ENCODE data around the gene ELF3.
"Not testable (repeated sequence)": the region's sequence is repeated elsewhere in the genome, so short reads cannot be mapped to it uniquely, and the experiment has no call there.

Gene ELF3

DNA sequence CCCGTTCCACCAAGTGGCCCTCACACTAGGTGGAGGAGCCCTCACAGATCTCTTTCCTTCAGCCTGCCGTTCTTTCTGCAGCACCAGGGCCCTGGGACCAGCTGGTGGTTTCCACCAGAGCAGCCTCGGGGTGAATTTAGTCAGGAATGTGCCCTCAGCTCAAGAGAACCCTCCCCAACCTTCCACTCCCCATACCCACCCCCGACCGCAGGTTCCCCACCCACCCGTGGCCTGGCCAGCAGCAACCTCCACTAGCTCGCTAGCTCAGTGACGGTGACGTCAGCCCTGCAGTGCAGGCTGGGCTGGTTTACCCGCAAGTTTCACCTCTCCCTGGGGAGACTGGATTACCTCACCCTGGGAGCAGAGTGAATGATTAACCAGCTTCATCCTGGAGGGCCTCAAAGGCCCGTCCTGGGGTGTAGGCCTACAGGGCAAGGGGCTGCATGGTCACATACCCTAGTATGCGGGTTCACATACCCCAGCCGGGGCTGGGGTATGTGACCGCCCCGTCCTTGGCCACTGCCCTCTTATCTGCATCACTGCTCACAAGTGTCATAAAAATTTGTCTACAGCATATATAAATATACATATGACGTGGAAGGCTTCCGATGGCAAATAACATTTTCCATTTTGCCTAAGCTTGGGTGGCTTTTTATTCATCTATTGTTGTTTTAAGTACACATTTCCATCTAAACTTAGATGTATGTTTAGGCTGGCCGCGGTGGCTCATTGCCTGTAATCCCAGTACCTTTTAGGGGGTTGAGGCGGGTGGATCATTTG, 24.5 kb downstream of the ELF3 start:
- DNase-seq (ENCODE audit: low read depth in 2 of 2) = no peak

DNA sequence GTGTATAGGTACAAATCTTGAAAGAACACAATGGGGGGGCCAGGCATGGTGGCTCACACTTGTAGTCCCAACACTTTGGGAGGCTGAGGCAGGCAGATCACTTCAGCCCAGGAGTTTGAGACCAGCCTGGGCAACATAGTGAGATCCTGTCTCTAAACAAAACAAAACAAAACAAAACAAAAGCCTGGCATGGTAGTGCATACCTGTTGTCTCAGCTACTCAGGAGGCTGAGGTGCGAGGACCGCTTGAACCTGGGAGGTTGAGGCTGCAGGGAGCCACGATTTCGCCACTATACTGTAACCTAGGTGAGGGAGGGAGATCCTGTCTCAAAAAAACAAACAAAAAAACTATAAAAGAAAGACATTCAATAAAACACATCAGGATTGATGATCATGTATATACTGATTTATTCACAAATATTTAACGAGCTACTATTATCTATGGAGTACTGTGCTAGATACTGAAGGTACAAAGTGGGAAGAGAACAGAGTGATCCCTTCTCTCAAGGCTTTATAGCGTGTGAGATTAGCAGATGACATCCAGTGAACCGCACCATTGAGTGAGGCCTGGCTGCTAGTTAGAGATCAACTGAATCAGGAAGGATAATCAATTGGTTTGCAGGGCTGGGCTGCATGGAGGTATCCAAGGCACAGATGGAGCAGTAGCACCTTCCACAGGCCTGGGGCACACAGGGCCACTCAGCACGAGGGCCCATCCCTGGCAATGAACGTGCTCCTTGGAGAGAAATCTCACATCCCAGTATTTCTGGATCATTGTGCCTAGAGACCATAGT, 26.4 kb downstream of the ELF3 start:
- DNase-seq (ENCODE audit: low read depth in 2 of 2) = no peak

DNA sequence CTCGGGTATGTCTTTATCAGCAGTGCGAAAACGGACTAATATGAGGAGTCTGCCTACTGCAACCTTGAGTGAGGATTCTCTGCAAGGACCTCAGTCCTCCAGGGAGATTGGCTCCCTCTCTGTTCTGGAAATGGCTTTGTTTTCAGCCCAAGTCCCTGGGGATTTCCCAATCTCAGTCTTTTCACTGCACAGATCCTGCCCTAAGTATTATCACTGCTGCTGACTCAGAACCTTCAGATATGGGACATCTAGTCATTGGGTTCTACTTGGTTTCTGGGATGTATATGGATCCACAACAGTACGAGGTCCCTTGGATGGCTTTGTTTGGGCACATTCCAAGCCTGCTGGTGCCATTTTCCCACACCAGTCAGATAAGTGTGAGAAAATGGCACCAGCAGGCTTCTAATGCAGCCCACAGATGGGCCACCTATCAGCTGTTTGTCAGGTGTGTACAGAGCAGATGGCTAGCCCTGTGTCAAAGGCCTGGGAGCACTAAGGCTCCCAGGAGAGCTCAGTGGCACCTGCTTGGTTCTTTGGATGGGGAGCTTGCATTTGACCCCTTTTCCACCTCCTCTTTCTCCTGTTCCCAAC, 27.4 kb downstream of the ELF3 start:
- no peak for DNase-seq (ENCODE audit: low read depth in 2 of 2)

DNA sequence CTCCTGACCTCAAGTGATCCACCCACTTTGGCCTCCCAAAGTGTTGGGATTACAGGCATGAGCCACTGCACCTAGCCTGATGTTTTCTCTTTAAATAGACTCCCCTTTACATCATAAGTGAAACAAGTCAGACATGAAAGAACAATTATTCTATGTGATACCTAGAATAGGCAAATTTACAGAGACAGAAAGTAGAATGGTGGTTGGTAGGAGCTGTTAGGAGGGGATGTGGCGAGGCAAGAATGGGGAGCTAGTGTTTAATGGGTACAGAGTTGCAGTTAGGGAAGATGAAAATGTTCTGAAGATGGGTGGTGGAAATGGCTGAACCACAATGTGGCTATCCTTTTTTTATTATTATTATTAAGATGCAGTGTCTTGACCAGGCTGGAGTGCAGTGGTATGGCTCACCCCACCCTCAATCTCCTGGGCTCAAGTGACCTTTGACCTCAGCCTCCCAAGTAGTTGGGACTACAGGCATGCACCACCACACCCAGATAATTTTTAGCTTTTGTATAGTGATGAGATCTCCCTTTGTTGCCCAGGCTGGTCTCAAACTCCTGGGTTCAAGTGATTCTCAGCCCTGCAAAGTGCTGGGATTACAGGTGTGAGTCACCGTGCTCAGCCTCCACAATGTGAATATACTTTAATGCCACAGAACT, 28.4 kb downstream of the ELF3 start:
- no peak for DNase-seq (ENCODE audit: low read depth in 2 of 2)

DNA sequence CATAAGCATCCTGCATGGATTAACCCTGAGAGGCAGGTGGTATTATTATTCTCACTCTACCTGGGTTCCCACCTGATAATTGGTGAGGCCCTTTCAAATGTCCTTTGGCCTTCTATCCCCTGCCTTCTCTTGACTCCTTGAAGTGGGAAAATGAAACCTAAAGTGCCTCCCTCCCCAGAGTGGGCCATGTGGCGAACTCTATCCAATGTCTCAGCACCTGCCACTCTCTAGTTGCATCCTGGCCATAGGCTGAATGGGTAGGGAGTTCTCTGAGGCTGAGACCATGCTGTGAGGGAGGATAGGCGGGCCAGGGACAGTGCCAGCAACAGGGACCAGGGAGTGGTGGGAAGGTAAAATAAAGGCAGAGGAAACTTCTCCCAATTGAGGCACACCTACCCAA, 35.3 kb downstream of the ELF3 start:
- no peak for DNase-seq (ENCODE audit: low read depth in 2 of 2)

DNA sequence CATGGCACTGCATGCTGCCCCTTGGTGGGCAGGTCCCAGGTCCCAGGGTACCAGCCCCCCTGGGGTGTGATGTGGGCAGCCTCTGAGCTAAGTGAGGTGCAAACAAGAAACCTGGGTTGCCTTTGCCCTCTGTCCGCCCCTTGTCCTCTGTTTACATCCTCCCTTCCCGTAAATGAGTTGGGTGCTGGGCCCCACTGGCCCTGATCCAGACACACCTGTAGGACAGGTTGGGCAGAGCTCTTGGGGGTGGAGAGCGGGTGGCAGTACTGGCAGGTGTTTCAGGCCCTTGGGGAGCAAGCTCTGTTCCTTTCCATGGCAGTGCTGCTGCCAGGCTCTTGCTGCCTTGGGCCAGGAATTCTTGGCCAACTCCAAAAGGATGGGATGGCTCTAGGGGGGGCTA, 35.8 kb downstream of the ELF3 start:
- no peak for DNase-seq (ENCODE audit: low read depth in 2 of 2)

DNA sequence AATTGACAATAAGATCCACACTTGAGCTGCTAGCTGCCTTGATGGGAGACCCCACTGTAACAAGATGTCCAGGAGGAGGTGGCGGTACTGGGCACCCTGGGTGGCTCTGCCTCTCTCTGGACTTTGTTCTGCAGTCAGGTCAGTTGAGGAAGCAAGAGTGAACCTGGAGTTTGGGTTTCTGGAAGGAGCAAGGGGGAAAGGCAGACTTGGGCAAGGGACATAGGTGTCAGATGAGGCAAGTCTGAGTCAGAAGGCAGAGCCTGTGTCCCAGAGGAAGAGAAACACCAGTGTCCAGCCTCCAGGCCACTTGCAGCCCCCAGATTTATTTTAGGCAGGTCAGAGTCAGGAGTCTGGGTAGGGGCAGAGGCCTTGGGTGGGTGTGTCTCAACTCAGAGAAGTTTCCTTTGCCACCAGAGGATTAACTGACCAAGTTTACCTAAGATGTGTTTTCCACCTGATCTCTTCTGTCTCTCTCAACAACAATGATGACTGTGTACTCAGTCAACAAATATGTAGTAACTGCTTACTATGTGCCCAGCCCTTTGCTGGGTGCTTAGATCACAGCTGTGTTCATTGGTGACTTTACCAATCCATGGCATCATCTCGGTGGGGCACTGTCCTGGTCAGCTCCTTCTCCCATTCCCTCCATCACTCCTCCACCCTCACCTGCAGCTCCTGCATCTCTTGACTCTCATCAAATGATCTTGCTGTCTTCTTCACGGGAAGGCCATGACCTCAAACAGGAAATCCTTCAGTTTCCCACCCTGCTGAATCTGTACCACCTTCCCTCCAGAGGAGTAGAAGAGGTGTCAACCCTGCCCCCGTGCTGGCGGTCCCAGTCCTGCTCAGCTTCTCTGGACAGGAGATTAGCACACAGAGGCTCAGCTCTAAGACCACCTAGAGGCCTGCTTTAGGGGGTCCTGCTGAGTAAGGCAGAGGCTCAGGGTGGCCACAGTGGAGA, 36.6 kb downstream of the ELF3 start:
- DNase-seq (ENCODE audit: low read depth in 2 of 2) = no peak

DNA sequence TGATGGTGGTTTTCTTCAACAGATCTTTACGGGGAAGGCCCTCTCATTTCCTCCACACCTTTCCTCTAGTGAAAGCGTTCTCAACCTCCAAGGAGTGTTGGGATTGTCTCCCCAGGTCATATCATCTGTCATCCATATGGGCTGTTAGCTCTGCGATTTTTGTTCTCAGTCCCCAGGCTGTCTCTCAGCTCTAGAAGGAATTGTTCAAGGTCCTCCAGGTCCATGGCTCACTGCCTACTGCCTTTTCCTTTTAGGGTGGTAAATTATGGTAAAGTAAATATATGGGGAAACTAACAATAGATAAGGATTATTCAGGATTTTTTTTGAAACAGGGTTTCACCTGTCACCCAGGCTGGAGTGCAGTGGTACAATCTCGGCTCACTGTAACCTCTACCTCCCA, 37.6 kb downstream of the ELF3 start:
- no peak for DNase-seq (ENCODE audit: low read depth in 2 of 2)

DNA sequence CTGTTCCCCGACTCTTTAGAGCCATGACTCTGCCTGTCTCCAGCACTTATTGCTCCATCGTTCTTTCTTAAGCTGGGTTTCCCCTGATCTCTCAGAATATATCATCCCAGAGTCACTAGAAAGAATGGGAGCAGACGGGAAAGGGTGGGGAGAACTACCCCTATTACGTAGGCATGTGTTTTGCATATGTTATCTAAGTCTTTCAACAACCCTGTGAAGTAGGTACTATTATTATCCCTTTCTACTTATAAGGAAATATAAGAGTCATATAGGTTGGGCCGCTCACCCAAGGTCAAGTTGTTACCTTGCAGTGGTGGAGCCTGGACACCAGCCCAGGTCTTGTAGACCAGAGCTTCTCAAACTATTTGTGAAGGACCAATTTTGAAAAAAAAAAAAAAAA, 38.7 kb downstream of the ELF3 start:
- DNase-seq (ENCODE audit: low read depth in 2 of 2) = no peak

DNA sequence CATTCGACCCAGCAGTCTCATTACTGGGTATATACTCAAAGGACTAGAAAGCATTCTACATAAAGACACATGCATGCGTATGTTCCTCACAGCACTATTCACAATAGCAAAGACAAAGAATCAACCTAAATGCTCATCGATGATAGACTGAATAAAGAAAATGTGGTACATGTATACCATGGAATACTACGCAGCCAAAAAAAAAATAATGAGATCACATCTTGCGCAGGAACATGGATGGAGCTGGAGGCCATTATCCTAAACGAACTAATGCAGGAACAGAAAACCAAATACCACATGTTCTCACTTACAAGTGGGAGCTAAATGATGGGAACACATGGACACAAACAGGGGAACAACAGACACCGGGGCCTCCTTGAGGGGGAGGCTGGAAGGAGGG, 43.7 kb downstream of the ELF3 start:
- DNase-seq (ENCODE audit: low read depth in 2 of 2) = no peak

DNA sequence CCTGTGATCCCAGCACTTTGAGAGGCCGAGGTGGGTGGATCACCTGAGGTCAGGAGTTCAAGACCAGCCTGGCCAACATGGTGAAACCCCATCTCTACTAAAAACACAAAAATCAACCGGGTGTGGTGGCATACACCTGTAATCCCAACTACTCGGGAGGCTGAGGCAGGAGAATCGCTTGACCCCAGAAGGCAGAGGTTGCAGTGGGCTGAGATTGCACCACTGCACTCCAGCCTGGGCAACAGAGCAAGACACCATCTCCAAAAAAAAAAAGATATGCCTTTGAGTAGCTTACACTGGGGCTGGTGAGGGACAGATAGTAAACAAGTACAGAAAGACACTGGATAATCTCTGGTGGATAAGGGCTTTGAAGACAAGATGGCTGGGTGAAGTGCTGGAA, 44.3 kb downstream of the ELF3 start:
- DNase-seq (ENCODE audit: low read depth in 2 of 2) = not testable (repeated sequence)

DNA sequence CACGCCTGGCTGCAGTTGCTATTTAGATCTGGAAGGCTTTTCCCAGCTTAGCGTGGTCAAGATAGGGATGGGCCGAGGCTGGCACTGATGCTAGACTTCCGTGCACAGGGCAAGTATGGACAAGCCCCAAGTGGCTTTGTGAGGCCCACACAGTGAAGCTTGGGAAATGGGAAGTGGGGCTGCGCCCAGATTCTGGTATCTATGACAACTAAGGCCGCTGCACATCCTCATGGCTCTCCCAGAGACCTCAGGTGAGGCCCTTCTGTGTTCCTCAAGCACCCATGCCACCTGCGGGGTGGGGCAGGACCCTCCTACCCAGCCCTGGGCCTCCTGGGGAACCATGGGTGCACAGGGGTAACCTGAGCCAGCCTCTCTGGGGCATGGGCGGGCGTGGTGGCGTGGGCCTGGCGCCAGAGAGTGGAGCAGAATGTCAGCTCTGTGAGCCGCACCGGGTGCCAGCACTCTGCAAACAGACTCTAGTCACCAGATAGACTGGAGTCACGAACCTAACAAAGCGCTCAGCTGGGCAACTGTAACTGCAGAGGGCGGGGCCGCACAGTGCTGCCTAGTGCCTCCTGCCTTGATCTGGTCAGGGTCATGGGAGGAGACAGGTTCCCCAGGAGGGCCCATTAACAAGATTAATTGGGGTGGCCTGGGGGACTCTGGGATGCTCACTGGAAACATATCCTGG, 46.4 kb downstream of the ELF3 start:
- no peak for DNase-seq (ENCODE audit: low read depth in 2 of 2)

DNA sequence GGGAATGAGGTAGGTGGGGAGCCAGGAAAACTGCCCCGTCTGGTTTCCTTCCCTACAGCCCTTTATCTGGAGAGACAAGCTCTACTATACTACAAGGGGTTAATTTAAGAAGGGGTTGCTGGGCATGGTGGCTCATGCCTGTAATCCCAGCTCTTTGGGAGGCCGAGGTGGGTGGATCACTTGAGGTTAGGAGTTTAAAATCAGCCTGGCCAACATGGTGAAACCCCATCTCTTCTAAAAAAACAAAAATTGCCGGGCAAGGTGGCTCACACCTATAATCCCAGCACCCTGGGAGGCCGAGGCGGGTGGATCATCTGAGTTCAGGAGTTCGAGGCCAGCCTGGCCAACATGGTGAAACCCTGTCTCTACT, 46.9 kb downstream of the ELF3 start:
- not testable (repeated sequence) for DNase-seq (ENCODE audit: low read depth in 2 of 2)

DNA sequence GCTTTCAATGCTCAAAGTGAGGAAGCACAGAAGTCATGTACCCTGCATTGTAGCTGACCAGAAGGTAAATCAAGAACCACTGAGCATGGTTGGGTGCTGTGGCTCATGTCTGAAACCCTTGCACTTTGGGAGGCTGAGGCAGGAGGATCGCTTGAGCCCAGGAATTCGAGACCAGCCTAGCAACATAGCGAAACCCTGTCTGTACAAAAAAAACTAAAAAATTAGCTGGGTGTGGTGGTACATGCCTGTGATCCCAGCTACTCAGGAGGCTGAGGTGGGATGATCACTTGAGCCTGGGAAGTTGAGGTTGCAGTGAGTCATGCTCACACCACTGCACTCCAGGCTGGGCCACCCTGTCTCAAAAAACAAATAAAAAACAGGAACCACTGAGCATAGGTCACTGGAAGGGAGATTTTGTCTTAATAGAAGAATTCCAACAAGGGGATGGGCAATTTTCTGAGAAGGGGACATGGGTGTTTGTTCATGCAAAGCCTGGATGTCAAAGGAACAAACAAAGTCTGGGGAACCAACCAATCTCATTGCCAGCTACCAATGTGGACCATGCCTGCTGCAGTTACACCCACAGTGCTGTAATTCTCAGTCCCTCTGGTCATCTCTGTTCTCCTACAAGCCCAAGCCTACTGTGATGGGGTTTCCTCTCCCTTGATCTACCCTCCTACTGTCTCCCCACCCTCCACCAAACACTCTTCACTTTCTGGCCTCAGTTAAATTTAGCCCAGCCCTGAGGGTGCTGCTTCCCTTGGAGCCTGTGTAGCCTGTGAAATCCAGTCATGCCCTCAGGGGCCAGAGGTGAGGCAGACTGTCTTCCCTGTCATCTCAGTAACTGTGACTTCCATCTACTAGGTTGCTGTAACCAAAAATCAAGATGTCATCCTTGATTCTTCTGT, 47.9 kb downstream of the ELF3 start:
- DNase-seq (ENCODE audit: low read depth in 2 of 2) = no peak

DNA sequence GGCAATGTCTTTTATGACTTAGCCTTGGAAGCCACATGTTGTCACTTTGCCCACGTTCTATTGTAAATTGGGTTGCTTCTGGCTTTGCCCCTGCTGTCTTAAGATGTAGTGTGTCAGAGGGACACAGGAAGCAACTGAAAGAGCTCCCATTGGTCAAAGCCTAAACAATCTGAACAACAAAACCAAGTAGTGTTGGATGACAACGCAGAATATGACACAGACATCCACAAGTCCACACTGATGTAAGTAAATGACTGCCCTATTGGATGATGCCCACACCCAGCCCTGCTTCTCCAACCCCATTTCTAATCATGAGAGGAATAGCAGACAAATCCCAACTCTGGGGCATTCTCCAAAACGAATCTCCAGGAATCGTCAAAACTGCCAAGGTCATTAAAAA, 50.7 kb downstream of the ELF3 start:
- DNase-seq (ENCODE audit: low read depth in 2 of 2) = no peak

DNA sequence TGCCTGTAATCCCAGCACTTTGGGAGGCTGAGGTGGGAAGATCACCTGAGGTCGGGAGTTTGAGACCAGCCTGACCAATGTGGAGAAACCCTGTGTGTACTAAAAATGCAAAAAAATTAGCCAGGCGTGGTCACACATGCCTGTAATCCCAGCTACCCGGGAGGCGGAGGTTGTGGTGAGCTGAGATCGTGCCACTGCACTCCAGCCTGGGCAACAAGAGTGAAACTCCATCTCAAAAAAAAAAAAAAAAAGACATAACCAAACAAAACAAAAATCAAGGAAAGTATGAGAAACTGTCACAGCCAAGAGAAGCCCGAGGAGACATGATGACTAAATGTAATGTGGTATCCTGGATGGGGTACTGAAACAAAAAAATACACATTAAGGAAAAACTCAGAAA, 51.4 kb downstream of the ELF3 start:
- DNase-seq (ENCODE audit: low read depth in 2 of 2) = not testable (repeated sequence)

DNA sequence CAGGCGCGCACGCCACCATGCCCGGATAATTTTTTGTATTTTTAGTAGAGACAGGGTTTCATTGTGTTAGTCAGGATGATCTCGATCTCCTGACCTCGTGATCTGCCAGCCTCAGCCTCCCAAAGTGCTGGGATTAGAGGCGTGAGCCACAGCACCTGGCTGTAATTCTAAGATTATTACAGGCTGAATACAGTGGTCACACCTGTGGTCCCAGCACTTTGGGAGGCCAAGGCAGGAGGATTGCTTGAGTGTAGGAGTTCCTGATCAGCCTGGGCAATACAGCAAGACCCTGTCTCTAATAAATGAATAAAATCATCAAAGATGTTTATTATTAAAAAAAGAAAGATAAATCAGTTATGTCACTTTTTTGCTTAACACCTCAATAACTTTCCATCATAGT, 52.2 kb downstream of the ELF3 start:
- not testable (repeated sequence) for DNase-seq (ENCODE audit: low read depth in 2 of 2)

DNA sequence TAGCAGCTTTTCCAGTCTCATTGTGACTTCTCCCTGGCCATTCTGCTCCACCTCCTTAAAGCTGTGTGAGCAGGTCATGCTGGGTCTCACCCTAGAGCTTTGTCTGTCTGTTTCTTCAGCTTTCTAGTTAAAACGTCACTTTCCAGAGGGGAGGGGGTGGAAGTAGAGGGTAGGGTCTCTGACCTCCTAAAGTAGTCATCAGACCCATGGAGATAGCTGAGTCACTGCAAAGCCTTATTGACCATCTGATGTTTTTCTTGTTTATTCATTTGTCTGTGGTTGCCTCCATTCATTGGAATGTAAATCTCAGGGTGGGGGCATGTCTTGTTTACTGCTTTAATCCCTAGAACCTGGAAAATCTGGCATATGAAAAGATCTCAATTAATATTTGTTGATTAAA, 52.7 kb downstream of the ELF3 start:
- DNase-seq (ENCODE audit: low read depth in 2 of 2) = no peak

DNA sequence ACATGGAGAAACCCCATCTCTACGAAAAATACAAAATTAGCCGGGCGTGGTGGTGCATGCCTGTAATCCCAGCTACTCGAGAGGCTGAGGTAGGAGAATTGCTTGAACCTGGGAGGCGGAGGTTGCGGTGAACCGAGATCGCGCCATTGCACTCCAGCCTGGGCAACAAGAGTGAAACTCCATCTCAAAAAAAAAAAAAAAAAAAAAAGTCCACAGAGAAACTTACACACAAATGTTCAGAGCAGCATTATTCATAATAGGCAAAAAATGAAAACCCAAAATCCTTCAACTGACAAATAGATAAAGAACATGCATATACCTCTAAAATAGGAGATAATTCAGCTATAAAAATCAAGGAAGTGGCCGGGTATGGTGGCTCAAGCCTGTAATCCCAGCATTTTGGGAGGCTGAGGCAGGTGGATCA, 54.5 kb downstream of the ELF3 start:
- not testable (repeated sequence) for DNase-seq (ENCODE audit: low read depth in 2 of 2)
